Activated T-cell treated with anti-CD3 and anti-CD28 coated beads, Interleukin-2, amount 50 U/mL, for 4 hours (primary cell): ENCODE results near the gene NMU. TPM values are rescaled to one million over a fixed set of nuclear protein-coding genes. Genes with fewer than 3 reads are reported as not detected.
A peak's percentile ranks its signal among the peaks of the same experiment; 100 is the strongest.
"Not testable (repeated sequence)": the region's sequence is repeated elsewhere in the genome, so short reads cannot be mapped to it uniquely, and the experiment has no call there.

Source experiments
- ATAC-seq, 2 donors: fragments of 200-7000 bp; cut with Tn5 transposase; one replicate each; pipeline ENCODE4 v1.10.0; 2021
- DNase-seq: peaks from one replicate; pipeline ENCODE4 v3.0.0-alpha.2; 2020
- H3K27me3 Mint-ChIP-seq: one replicate; pipeline ENCODE4 v1.8.0; 2021; ENCODE audit warnings: low read depth, mixed read lengths
- H3K36me3 Mint-ChIP-seq: one replicate; pipeline ENCODE4 v1.8.0; 2022; ENCODE audit warnings: mixed read lengths; ENCODE audit not compliant: insufficient read depth
- H3K4me1 Mint-ChIP-seq: one replicate; pipeline ENCODE4 v1.8.0; 2021; ENCODE audit warnings: low read depth, mixed read lengths
- H3K4me3 Mint-ChIP-seq: one replicate; pipeline ENCODE4 v1.8.0; 2021; ENCODE audit warnings: mild to moderate bottlenecking, moderate library complexity, mixed read lengths
- H3K9me3 Mint-ChIP-seq: one replicate; pipeline ENCODE4 v1.8.0; 2021; ENCODE audit warnings: mixed read lengths
- total RNA-seq, 3 donors: library from RNA; stranded (reverse); gene quantifications; one replicate each; pipeline ENCODE4 v1.2.1, GENCODE V29; 2021

NMU gene
- total RNA-seq, 3 donors from 2014 or later: 0.50 to 0.92 (median 0.58) TPM

DNA sequence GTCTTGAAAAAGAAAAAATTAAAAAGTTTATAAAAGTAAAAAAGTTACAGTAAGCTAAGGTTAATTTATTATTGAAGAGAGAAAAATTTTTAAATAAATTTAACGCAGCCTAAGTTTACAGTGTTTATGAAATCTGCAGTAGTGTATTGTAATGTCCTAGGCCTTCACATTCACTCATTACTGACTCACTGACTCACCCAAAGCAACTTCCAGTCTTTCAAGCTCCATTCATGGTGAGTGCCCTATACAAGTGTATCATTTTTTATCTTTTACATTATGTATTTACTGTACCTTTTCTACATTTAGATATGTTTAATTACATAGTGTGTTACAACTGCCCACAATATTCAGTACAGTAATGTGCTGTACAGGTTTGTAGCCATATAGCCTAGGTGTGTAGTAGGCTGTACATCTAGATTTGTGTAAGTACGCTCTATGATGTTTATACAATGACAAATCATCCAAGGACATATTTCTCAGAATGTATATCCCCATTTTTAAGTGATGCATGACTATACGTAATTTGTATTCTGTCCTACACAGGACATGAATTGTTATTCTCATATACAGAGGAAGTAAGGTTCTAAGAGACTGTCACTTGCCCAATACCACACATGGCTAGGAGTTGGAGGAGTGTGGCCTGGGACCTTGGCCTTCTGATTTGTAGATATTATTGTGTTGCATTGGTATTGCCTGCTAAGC, 24.6 kb downstream of the NMU start:
- Mint-ChIP-seq H3K4me1 (no peaks in the 10 kb centered on the region), H3K9me3 (no peaks in the 10 kb centered on the region), H3K27me3 (no peaks in the 10 kb centered on the region), H3K4me3 (no peak overlapping the region), H3K36me3 (no peaks in the 10 kb centered on the region)
- DNase-seq (no peak), ATAC-seq (no peak)

DNA sequence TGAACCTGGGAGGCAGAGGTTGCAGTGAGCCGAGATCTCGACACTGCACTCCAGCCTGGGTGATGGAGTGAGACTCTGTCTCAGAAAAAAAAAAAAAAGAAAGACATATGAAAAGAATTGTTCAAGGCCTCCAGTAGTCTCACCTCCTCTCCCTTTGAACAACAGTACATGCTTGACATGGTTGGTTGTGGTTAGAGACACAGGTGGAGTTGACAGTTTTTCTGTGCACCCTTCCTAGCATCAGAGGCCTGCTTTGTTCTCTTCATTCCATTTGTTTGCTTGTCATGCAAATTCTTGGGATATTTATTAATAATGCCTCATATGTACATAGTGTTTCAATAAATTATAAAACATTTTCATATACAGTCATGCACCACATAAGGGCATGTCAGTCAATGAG, 25.7 kb downstream of the NMU start:
- Mint-ChIP-seq H3K4me1 (no peaks in the 10 kb centered on the region), H3K36me3 (no peaks in the 10 kb centered on the region)
- no peak for ATAC-seq

DNA sequence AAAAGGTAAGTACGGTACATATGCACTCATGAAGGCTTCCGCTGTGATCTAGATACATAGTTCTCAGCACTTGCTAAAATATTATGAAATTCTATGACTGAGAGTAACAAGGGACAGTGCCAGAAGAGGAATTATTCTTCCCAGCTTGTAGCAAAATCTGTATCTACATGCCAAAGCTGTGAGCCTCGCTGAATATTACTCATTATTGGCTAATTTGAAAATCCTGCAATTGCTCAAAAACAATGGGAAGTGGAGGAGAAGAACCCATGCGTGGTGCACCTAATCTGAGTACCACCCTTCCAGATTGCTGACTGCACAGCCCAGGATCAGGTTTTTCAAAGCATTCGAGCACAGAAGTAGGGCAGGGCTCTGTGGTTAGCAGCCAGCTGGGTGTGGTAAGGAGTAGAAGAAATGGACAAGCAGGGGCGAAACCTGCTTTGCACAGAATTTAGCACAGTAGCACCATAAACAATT, 26.7 kb downstream of the NMU start:
- ATAC-seq (no peak), DNase-seq (no peak)
- Mint-ChIP-seq H3K4me3 (peak overlapping the region; percentile 19), H3K4me1 (no peaks in the 10 kb centered on the region), H3K9me3 (no peaks in the 10 kb centered on the region), H3K36me3 (no peaks in the 10 kb centered on the region), H3K27me3 (peaks cover 7% of the 10 kb centered on the region)

More for the DNA sequence above, 25.7 kb downstream of the NMU start:
- H3K4me3 Mint-ChIP-seq: no peak overlapping the region
- H3K27me3 Mint-ChIP-seq: peaks cover 1% of the 10 kb centered on the region
- H3K9me3 Mint-ChIP-seq: no peaks in the 10 kb centered on the region
- DNase-seq: no peak

DNA sequence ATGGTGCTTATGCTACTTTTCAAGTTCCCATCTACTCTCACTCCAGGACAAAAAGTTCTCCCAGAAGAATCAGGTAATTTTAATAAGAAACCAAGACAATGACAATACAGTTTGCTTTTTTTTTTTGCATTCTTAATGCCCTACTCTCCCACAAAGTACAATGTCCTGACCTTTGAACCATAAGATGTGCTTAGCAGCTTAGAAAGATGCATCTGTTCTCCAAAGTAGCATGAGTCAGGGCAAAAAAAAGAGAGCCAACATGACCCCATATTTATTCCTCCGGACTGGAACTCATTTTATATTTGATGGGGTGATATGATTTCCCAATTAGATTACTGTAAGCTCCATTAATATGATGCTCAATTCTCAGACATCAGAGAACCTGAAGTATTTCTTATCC, 27.5 kb downstream of the NMU start:
- Mint-ChIP-seq H3K36me3 (no peaks in the 10 kb centered on the region), H3K4me1 (no peaks in the 10 kb centered on the region), H3K9me3 (no peaks in the 10 kb centered on the region), H3K27me3 (peaks cover 7% of the 10 kb centered on the region), H3K4me3 (no peak overlapping the region)
- DNase-seq (no peak), ATAC-seq (no peak)

DNA sequence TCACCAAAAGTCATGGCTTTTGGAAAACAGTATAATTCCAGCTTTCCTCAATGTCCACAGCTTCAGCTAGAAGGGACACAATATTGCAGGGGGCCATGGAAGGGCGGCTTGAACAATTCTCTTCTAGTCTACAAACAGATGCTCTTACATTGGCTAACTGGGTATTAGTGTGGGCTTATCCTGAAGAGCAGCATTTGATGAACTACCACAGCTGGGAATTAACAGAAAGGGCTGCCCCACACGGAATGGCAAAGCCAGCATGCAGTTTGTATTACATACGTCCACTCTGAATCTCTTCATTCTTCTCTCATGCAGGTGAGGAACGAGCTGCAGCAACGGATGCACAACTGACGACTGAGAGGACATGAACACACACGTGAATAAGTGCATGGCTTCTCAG, 31.1 kb downstream of the NMU start:
- Mint-ChIP-seq H3K27me3 (peaks cover 7% of the 10 kb centered on the region), H3K36me3 (no peaks in the 10 kb centered on the region), H3K9me3 (no peaks in the 10 kb centered on the region), H3K4me3 (no peak overlapping the region), H3K4me1 (no peaks in the 10 kb centered on the region)
- no peak for ATAC-seq
- DNase-seq: no peak

DNA sequence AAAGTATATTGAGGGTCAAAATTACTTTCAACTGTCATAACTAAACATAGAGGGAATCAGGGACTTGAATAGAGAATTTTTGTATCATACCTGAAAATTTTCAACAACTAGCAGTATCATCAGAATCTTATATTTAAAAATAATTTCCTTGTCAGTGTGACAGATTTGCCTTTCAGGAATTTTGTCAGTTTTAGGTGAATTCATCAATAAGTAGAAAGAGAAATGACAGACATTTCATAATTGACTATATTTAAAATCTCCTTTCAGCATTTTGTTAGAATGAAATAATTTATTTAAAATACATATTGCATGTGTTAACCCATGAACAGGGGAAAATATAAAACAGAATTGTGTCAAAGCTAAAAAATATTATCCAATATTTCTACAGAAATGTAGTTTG, 35.5 kb downstream of the NMU start:
- Mint-ChIP-seq H3K9me3 (no peaks in the 10 kb centered on the region), H3K36me3 (no peaks in the 10 kb centered on the region), H3K4me3 (no peak overlapping the region), H3K27me3 (peaks cover 7% of the 10 kb centered on the region), H3K4me1 (no peaks in the 10 kb centered on the region)
- ATAC-seq (no peak), DNase-seq (no peak)

DNA sequence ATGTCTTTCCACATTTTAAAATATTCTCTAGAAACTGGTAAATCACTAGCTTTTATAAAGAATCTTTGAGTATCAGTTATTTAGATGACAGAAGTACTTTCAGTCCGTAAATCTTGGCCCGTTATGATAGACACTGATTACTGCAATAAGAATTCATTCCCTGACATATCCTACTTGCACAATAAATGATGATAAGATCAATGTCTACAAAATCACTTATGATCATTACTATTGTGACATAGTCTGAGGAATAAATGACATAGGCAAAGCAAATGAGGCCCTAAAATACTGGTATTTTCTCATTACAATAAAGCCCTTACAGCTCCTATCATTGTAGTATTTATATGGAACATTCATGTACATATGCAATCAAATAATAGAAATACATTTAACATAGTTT, 37.5 kb downstream of the NMU start:
- ATAC-seq (no peak), DNase-seq (no peak)
- no peaks in the 10 kb centered on the region for H3K4me1 Mint-ChIP-seq
- no peaks in the 10 kb centered on the region for H3K9me3 Mint-ChIP-seq
- H3K36me3 Mint-ChIP-seq: no peaks in the 10 kb centered on the region
- H3K4me3 Mint-ChIP-seq: no peak overlapping the region
- H3K27me3 Mint-ChIP-seq: no peaks in the 10 kb centered on the region

DNA sequence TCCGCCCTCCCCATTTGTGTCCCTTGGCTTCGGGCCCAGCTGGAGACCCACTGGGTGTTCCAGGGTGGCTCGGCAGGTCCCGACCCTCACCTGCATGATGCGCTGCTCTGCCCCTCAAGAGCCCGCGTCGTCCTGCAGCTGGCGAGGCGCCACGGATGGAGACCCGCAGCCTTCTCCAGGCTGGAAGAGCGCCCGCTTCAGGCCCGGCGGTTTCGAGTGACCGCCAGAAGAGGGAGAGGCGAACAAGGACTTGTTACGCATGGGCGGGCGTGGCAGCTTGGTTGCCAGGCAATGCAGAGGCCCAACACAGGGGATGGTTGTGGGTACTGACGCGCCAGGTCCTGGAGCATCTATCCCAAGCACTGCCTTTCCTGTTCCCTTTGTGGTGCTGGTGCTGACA, 44.1 kb downstream of the NMU start, which contains the start of gene PDCL2:
PDCL2 (minus strand) TSS at position 232 of the 400 bp plus-strand sequence; CDS start at position 96, 136 bp downstream.
- Mint-ChIP-seq H3K9me3 (peaks cover 5% of the 10 kb centered on the region), H3K4me1 (no peaks in the 10 kb centered on the region), H3K4me3 (no peak within 1 kb of the TSS), H3K36me3 (no peaks in the 10 kb centered on the region), H3K27me3 (peaks cover 5% of the 10 kb centered on the region)
- no peak for ATAC-seq
- no peak for DNase-seq

DNA sequence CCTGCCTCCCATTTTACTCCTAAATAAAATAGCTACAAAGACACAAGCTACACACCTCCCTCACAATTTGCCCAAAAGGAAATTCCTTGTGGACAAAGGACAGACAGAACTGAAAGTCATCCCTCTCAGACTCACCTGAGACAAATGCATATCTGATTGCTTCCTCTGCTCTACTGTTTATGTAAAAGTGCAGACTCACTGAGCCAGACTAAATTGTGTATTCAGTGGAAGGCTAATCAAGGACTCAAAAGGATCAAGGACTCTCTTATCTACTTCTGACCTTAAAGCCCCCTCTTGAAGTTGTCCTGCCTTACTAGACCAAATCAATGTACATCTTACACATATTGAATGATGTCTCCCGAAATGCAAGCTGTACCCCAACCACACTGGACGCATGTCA, 47.9 kb downstream of the NMU start:
- H3K4me3 Mint-ChIP-seq: no peak overlapping the region
- peaks cover 11% of the 10 kb centered on the region for H3K9me3 Mint-ChIP-seq
- DNase-seq: no peak
- peaks cover 7% of the 10 kb centered on the region for H3K27me3 Mint-ChIP-seq
- H3K4me1 Mint-ChIP-seq: no peaks in the 10 kb centered on the region
- H3K36me3 Mint-ChIP-seq: no peaks in the 10 kb centered on the region
- no peak for ATAC-seq

DNA sequence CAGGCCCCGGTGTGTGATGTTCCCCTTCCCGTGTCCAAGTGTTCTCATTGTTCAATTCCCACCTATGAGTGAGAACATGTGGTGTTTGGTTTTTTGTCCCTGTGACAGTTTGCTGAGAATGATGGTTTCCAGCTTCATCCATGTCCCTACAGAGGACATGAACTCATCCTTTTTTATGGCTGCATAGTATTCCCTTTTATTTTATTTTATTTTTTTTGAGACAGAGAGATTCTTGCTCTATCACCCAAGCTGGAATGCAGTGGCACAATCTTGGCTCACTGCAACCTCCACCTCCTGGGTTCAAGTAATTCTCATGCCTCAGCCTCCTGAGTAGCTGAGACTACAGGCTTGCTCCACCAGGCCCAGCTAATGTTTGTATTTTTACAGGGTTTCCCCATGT, 53.3 kb downstream of the NMU start:
- H3K9me3 Mint-ChIP-seq: peaks cover 10% of the 10 kb centered on the region
- not testable (repeated sequence) for H3K4me1 Mint-ChIP-seq, H3K27me3 Mint-ChIP-seq, H3K4me3 Mint-ChIP-seq, H3K36me3 Mint-ChIP-seq, ATAC-seq, DNase-seq

DNA sequence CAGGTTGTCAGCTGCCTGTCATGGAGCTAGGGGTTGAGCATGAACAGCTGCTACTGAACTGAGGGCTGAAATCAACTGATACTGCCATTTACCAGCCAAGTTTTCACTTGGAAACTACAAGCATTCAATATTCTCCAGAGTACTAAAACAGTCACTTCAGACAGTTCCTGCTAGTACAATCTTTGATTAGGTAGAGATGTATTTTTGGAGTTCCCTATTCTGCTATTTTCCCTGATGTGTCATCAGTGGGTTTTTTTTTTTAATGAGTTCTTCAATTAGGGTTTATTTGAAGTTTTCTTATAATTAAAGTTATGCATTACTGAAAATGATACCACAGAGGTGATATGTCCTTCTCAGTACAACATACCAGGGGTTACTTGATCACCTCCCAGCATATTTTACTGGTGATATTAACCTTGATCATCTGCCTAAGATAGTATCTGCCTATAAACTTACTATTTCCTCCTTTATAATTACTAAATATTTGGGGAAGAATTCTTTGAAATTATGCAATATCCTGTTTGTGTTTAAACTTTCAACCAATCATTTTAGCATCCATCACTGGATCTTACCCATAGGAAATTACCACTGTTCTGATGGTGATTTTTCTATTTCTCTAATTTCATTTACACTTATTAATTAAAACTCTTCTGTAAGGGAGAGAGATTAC, 57.6 kb downstream of the NMU start:
- H3K9me3 Mint-ChIP-seq: peaks cover 24% of the 10 kb centered on the region
- DNase-seq: no peak
- no peak for ATAC-seq
- no peaks in the 10 kb centered on the region for H3K27me3 Mint-ChIP-seq
- H3K4me3 Mint-ChIP-seq: no peak overlapping the region
- no peaks in the 10 kb centered on the region for H3K36me3 Mint-ChIP-seq
- no peaks in the 10 kb centered on the region for H3K4me1 Mint-ChIP-seq

DNA sequence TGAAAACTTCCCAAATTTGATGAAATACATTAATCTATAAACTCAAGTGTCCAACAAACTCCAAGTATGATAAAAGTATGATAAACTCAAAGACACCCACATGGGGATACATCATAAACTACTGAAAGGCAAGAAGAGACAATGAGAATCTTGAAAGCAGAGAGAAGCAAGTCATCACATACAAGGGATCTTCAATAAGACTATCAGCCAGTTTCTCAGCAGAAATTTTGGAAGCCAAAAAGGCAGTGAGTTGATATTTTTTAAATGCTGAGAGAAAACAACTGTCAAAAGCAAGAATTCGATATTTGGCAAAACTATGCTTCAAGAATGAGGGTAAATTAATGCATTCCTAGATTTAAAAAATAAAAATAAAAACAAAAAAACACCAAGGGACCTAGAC, 60.6 kb downstream of the NMU start:
- Mint-ChIP-seq H3K4me3 (no peak overlapping the region), H3K9me3 (peaks cover 19% of the 10 kb centered on the region), H3K27me3 (no peaks in the 10 kb centered on the region), H3K36me3 (no peaks in the 10 kb centered on the region), H3K4me1 (no peaks in the 10 kb centered on the region)
- ATAC-seq (no peak), DNase-seq (no peak)

DNA sequence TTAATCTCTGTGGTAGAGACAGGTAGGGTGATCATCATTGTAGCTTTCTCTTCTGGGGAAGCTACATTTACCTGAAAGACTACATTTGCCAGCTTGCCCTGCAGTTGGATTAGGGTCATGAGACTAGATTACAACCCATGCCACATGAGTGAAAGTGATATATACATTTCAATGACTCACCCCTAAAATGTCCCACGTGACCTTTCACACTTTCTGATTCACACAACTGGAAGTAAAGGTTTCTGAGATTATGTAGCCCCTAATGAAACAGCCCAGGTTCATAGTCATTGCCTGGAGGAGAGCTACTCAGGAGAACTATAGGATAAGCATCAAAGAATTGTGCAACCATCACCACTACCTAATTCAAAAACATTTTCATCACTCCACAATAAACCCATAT, 61.8 kb downstream of the NMU start:
- Mint-ChIP-seq H3K4me1 (no peaks in the 10 kb centered on the region), H3K9me3 (peaks cover 19% of the 10 kb centered on the region), H3K27me3 (no peaks in the 10 kb centered on the region), H3K4me3 (no peak overlapping the region), H3K36me3 (no peaks in the 10 kb centered on the region)
- DNase-seq (no peak), ATAC-seq (peak; percentile 35 to 63)

DNA sequence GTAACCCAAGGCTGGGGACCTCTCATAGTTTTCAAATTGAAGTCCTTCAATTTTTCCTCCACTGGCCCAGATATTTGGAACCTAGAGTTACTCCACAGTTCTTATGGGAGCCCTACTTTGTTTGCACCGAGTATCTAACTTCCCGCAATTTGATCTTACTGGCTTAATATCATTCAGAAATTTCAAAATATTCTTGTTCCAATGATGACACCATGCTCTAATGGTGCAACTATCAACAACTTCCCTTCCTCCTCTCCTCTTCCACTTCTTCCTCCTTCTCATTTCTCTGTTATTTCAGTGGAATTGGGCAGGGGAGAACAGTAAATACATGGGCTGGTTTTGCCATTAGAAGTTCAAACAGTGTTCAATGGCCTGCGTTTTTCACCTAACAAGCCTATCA, 64.3 kb downstream of the NMU start:
- ATAC-seq (no peak), DNase-seq (no peak)
- Mint-ChIP-seq H3K27me3 (no peaks in the 10 kb centered on the region), H3K9me3 (peaks cover 14% of the 10 kb centered on the region), H3K36me3 (no peaks in the 10 kb centered on the region), H3K4me1 (no peaks in the 10 kb centered on the region), H3K4me3 (no peak overlapping the region)

DNA sequence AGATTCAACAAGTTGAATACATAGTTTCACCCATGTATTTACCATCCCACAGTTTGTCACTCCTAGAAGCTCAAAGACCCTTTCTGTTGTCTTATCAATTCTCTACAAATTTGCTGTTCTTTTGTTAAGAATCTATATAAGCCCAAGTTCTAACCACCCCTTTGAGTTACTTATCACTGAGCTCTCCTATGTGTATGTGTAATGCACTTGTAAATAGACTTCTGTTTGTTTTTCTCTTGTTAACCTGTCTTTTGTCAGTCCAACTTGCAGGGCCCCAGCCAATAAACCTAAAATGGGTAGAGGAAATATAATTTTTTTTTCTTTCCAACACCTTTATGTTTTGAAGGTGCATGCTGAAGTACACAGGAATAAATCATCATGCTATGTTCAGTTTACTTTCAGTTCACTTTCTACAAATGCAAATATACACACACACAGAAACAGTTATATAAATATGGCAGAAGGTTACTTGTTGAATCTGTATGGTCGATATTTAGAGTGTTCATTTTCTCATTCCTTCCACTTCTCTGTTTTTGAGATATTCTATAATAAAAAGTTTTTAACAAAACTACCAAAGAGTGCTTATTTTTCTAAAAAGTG, 67.1 kb downstream of the NMU start:
- DNase-seq (no peak), ATAC-seq (no peak)
- Mint-ChIP-seq H3K4me3 (no peak overlapping the region), H3K36me3 (no peaks in the 10 kb centered on the region), H3K27me3 (no peaks in the 10 kb centered on the region), H3K4me1 (no peaks in the 10 kb centered on the region), H3K9me3 (no peaks in the 10 kb centered on the region)
